Activated T-helper 2 cell treated with anti-CD3 and anti-CD28 coated beads, Interferon-gamma antibody, Interleukin-2, Interleukin-4, amounts not matched to agents 10 μg/mL and 5 μg/mL and 100 μg/mL, durations not matched to agents 14 hours and 24 hours and 36 hours (primary cell): ENCODE results near the gene DAGLA. TPM values are rescaled to one million over a fixed set of nuclear protein-coding genes. Genes with fewer than 3 reads are reported as not detected.

Source experiments
- DNase-seq: peaks from one replicate; pipeline ENCODE4 v3.0.0; 2021; ENCODE audit warnings: low spot score
- H3K27ac Mint-ChIP-seq: one replicate; pipeline ENCODE4 v1.8.0; 2021; ENCODE audit warnings: mixed read lengths
- H3K27me3 Mint-ChIP-seq: one replicate; pipeline ENCODE4 v1.8.0; 2021; ENCODE audit warnings: low read depth, mixed read lengths
- H3K36me3 Mint-ChIP-seq: one replicate; pipeline ENCODE4 v1.8.0; 2021; ENCODE audit warnings: low read depth, mixed read lengths
- H3K4me1 Mint-ChIP-seq: one replicate; pipeline ENCODE4 v1.8.0; 2021; ENCODE audit warnings: low read depth, mixed read lengths
- H3K4me3 Mint-ChIP-seq: one replicate; pipeline ENCODE4 v1.8.0; 2021; ENCODE audit warnings: low read depth, mild to moderate bottlenecking, moderate library complexity, mixed read lengths
- H3K9me3 Mint-ChIP-seq: one replicate; pipeline ENCODE4 v1.8.0; 2021; ENCODE audit warnings: mixed read lengths
- intact Hi-C: fragments of 100-400 bp; cut with micrococcal nuclease; formaldehyde crosslinking; loops from one replicate; pipeline ENCODE4 v1.15.1; 2023
- total RNA-seq: library from RNA; stranded (reverse); gene quantifications from 2 replicates; pipeline ENCODE4 v1.2.3, GENCODE V29; 2022

The DAGLA gene
- total RNA-seq, 1 donor from 2014 or later = 0.07 TPM

- peak; percentile 87 for DNase-seq
- intact Hi-C loops = loop anchor here (1.0 to 5.0 kb wide), 4 partner anchors 23 to 330 kb away; partner anchors contain the start of genes FADS3 and INCENP
- peaks cover 45% of the 10 kb centered on the region for H3K4me1 Mint-ChIP-seq
- H3K36me3 Mint-ChIP-seq = peaks cover 69% of the 10 kb centered on the region
- H3K27ac Mint-ChIP-seq = peak within 1 kb of the TSS; percentile 99
- no peaks in the 10 kb centered on the region for H3K27me3 Mint-ChIP-seq
- no peaks in the 10 kb centered on the region for H3K9me3 Mint-ChIP-seq
- H3K4me3 Mint-ChIP-seq = peak within 1 kb of the TSS; percentile 98
These were observed 112.3 kb downstream of the DAGLA start, which contains the start of the genes FEN1 and TMEM258 for GRCh38 chr11:61792310-61793082. TSS of gene FEN1 (plus strand) at chr11:61792911. CDS start at chr11:61795362, 2,451 bp downstream. TSS of gene TMEM258 (minus strand) at chr11:61792599. CDS start at chr11:61792558, 41 bp downstream.

DNA sequence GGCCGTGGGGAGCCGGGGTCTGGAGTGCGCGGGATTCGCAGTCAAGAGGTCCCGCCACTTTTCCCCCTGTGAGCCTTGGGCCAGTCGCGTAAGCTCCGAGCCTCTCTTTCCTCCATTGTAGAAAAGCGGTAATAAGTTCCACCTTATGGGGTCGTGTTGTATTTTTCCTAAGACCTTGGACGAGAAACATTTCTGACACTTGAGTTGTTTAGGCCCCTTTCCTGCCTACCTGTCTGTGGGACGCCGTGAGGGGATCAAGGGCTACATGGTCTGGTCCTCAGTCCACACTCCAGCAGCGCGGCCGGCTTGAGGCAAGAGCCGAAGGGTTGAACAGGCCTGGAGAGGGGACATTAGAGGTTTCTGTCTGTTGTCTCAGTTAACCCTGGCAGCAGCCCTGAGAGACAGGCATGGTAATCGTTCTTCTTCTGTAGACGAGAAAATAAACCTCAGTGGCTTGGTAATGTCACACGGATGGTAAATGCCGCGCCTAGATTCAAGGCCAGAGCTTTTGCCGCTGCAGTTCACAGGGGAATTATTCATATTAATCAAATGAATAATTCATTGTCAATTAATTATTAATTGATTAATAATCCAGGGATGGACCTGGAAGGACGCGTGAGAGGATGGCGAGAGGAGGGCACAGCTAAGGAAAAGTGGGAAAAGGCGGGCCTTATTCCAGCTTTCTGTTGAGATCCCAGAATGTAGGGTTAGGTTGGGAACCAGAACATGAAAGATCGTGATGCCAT is 113.1 kb downstream of the DAGLA start:
- Mint-ChIP-seq H3K36me3 (peaks cover 67% of the 10 kb centered on the region), H3K9me3 (no peaks in the 10 kb centered on the region), H3K4me3 (peak overlapping the region; percentile 98), H3K27me3 (no peaks in the 10 kb centered on the region), H3K27ac (peak overlapping the region; percentile 99), H3K4me1 (peaks cover 46% of the 10 kb centered on the region)
- intact Hi-C loops = loop anchor here (2.0 to 5.0 kb wide), 3 partner anchors 42 to 329 kb away; partner anchors contain the start of genes FADS3 and INCENP
- no peak for DNase-seq

DNA sequence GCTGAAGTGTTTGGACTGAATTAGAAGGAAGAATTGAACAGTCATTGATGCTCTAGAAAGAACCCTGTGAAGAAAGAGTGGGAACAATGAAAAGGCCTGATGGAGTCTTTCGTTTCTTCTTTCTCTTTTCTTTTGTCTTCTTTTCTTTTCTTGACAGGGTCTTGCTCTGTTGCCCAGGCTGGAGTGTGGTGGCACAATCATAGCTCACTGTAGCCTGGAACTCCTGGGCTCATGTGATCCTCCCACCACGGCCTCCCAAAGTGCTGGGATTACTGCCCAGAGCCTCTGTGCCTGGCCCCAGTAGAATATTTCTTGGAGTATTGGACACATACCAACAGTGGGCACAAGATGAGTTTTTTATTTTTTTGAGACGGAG is 113.6 kb downstream of the DAGLA start:
- intact Hi-C loops = loop anchor here (2.0 to 5.0 kb wide), 3 partner anchors 41 to 328 kb away; partner anchors contain the start of genes FADS3 and INCENP
- no peaks in the 10 kb centered on the region for H3K9me3 Mint-ChIP-seq
- H3K36me3 Mint-ChIP-seq = peaks cover 65% of the 10 kb centered on the region
- no peak for DNase-seq
- no peaks in the 10 kb centered on the region for H3K27me3 Mint-ChIP-seq
- H3K4me3 Mint-ChIP-seq = peak overlapping the region; percentile 98
- H3K27ac Mint-ChIP-seq = peak overlapping the region; percentile 99
- H3K4me1 Mint-ChIP-seq = peaks cover 47% of the 10 kb centered on the region

GRCh38 chr11:61794579-61794978 is 114.4 kb downstream of the DAGLA start:
- no peak for DNase-seq
- H3K9me3 Mint-ChIP-seq = no peaks in the 10 kb centered on the region
- peak overlapping the region; percentile 33 for H3K27ac Mint-ChIP-seq
- peak overlapping the region; percentile 21 for H3K4me3 Mint-ChIP-seq
- H3K27me3 Mint-ChIP-seq = no peaks in the 10 kb centered on the region
- intact Hi-C loops = loop anchor here (5.0 kb wide), 2 partner anchors 98 to 328 kb away; partner anchors contain the start of genes FADS3 and INCENP
- peaks cover 51% of the 10 kb centered on the region for H3K4me1 Mint-ChIP-seq
- H3K36me3 Mint-ChIP-seq = peaks cover 64% of the 10 kb centered on the region

- Mint-ChIP-seq H3K27ac (peak overlapping the region; percentile 38), H3K27me3 (no peaks in the 10 kb centered on the region), H3K9me3 (no peaks in the 10 kb centered on the region), H3K4me3 (peak overlapping the region; percentile 56), H3K4me1 (peaks cover 49% of the 10 kb centered on the region), H3K36me3 (peaks cover 62% of the 10 kb centered on the region)
- DNase-seq = no peak
- intact Hi-C loops = no loop called here
These were observed 115.3 kb downstream of the DAGLA start for GRCh38 chr11:61795459-61795858.

GRCh38 chr11:61795876-61796526 is 115.8 kb downstream of the DAGLA start:
- Mint-ChIP-seq H3K4me3 (no peak overlapping the region), H3K27me3 (no peaks in the 10 kb centered on the region), H3K4me1 (peaks cover 50% of the 10 kb centered on the region), H3K36me3 (peaks cover 64% of the 10 kb centered on the region), H3K9me3 (no peaks in the 10 kb centered on the region), H3K27ac (peak overlapping the region; percentile 38)
- intact Hi-C loops = no loop called here
- DNase-seq = no peak

Other genes starting within 250 kb of the DAGLA start
- 0.07 and 0.11 TPM in 2 replicates for gene LRRC10B, start 171.6 kb upstream of the DAGLA start, total RNA-seq
- gene SYT7, start 99.3 kb upstream of the DAGLA start, total RNA-seq = 0.09 and 0.30 TPM in 2 replicates
- 1.8 and 2.6 TPM in 2 replicates for gene MYRF, start 72.2 kb downstream of the DAGLA start, total RNA-seq
- gene TMEM258, start 112.2 kb downstream of the DAGLA start, total RNA-seq = 187 and 192 TPM in 2 replicates
- gene FEN1, start 112.5 kb downstream of the DAGLA start, total RNA-seq = 130 and 131 TPM in 2 replicates
- 114 and 116 TPM in 2 replicates for gene FADS1, start 136.6 kb downstream of the DAGLA start, total RNA-seq
- gene FADS2, start 147.9 kb downstream of the DAGLA start, total RNA-seq = 366 and 381 TPM in 2 replicates
- gene FADS3, start 211.2 kb downstream of the DAGLA start, total RNA-seq = 22.1 and 24.1 TPM in 2 replicates
- 0.09 TPM in 1 of 2 replicates, not detected in the other for gene RAB3IL1, start 237.2 kb downstream of the DAGLA start, total RNA-seq